ENCODE data around the gene CALCR. TPM values are rescaled to one million over a fixed set of nuclear protein-coding genes. Genes with fewer than 3 reads are reported as not detected.

CALCR gene
- total RNA-seq, 2 donors from 2014 or later, result not detected

GRCh38 chr7:93463764-93464163 lies 110.8 kb downstream of the CALCR start:
- H3K27ac ChIP-seq, result no peak overlapping the region
- DNase-seq (ENCODE audit: low spot score), result no peak
- H3K9me3 ChIP-seq, result no peaks in the 10 kb centered on the region
- TF ChIP-seq, protein P1, sequence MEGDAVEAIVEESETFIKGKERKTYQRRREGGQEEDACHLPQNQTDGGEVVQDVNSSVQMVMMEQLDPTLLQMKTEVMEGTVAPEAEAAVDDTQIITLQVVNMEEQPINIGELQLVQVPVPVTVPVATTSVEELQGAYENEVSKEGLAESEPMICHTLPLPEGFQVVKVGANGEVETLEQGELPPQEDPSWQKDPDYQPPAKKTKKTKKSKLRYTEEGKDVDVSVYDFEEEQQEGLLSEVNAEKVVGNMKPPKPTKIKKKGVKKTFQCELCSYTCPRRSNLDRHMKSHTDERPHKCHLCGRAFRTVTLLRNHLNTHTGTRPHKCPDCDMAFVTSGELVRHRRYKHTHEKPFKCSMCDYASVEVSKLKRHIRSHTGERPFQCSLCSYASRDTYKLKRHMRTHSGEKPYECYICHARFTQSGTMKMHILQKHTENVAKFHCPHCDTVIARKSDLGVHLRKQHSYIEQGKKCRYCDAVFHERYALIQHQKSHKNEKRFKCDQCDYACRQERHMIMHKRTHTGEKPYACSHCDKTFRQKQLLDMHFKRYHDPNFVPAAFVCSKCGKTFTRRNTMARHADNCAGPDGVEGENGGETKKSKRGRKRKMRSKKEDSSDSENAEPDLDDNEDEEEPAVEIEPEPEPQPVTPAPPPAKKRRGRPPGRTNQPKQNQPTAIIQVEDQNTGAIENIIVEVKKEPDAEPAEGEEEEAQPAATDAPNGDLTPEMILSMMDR (IDR thresholded peaks at IDR 0.05), result no peak
- ATAC-seq (ENCODE audit: insufficient number of reproducible peaks, low FRiP score, low read depth), result no peak
- no peaks in the 10 kb centered on the region for H3K27me3 ChIP-seq (replicated peaks; ENCODE audit: insufficient read depth)
- H3K4me1 ChIP-seq (ENCODE audit: control insufficient read depth in 1 of 2, low read depth in 2 of 2), result no peaks in the 10 kb centered on the region
- no peak overlapping the region for H3K4me3 ChIP-seq
- no peaks in the 10 kb centered on the region for H3K36me3 ChIP-seq

DNA sequence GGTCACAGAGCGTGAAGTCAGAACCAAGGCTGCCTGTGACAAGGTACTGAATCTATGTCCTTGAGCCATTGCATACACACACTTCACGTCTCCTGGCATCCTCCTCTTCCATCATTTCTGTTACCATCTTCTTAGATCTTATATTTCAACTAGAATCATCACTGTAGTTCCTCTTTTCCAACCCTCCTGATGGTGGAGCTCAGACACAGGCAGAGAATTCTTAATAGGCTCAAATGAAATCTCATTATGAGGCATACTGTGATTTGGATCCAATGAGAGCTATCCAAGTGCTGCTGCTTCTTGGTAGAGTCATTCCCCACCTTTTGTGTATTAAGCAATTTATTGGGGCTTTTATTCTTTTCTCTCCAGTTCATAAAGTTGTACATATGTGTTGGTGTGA lies 113.2 kb downstream of the CALCR start:
- Histone ChIP-seq H3K4me1 (ENCODE audit: control insufficient read depth in 1 of 2, low read depth in 2 of 2) (no peaks in the 10 kb centered on the region), H3K27ac (no peak overlapping the region), H3K36me3 (no peaks in the 10 kb centered on the region), H3K27me3 (replicated peaks; ENCODE audit: insufficient read depth) (no peaks in the 10 kb centered on the region), H3K9me3 (no peaks in the 10 kb centered on the region), H3K4me3 (no peak overlapping the region)
- TF ChIP-seq, protein P1 (IDR thresholded peaks at IDR 0.05), result no peak
- no peak for ATAC-seq (ENCODE audit: insufficient number of reproducible peaks, low FRiP score, low read depth)
- DNase-seq (ENCODE audit: low spot score), result no peak

DNA sequence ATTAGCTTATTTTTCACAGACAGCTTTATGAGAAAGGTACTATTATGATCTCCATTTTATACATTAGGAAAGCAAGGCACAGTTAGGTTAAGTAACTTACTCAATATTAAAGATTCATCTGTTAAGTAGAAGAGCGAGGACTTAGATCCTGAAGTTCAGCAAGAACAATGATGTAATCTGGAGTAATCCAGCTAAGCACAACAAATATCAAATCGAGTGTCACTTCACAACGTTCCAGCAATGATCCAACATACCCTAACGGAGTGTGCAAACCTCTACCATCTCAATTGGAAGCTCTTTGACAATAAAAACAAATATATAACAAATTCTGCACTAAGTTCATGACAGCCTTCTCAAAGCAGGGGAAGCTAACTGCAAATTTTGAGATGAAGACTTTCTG lies 121.3 kb downstream of the CALCR start:
- H3K36me3 ChIP-seq, result no peaks in the 10 kb centered on the region
- no peak overlapping the region for H3K27ac ChIP-seq
- H3K4me3 ChIP-seq, result no peak overlapping the region
- TF ChIP-seq, protein P1 (IDR thresholded peaks at IDR 0.05), result no peak
- ATAC-seq (ENCODE audit: insufficient number of reproducible peaks, low FRiP score, low read depth) (no peak), DNase-seq (ENCODE audit: low spot score) (no peak)
- no peaks in the 10 kb centered on the region for H3K27me3 ChIP-seq (replicated peaks; ENCODE audit: insufficient read depth)
- no peaks in the 10 kb centered on the region for H3K4me1 ChIP-seq (ENCODE audit: control insufficient read depth in 1 of 2, low read depth in 2 of 2)
- H3K9me3 ChIP-seq, result no peaks in the 10 kb centered on the region

DNA sequence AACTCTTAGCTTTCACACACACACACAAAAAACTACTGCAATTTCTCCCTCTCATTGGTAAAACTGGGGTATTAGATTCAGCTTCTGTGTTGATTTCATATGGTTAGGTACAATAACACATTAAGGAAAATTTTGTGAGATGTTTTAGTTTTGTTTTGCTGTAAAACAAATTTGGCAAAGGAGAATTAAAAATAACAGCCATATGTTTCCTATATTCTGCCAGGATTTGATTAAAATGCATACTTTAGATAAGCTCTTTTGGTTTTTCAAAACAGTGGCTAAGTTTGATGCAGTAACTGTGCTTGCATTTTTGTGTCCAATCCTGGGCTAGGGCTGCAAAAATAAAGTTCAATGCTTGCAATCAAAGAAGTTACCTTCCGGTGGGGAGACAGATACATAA lies 126.3 kb downstream of the CALCR start:
- no peak for DNase-seq (ENCODE audit: low spot score)
- no peaks in the 10 kb centered on the region for H3K36me3 ChIP-seq
- TF ChIP-seq, protein P1 (IDR thresholded peaks at IDR 0.05), result no peak
- no peak overlapping the region for H3K27ac ChIP-seq
- H3K27me3 ChIP-seq (replicated peaks; ENCODE audit: insufficient read depth), result no peaks in the 10 kb centered on the region
- no peak overlapping the region for H3K4me3 ChIP-seq
- H3K4me1 ChIP-seq (ENCODE audit: control insufficient read depth in 1 of 2, low read depth in 2 of 2), result no peaks in the 10 kb centered on the region
- no peaks in the 10 kb centered on the region for H3K9me3 ChIP-seq
- no peak for ATAC-seq (ENCODE audit: insufficient number of reproducible peaks, low FRiP score, low read depth)

DNA sequence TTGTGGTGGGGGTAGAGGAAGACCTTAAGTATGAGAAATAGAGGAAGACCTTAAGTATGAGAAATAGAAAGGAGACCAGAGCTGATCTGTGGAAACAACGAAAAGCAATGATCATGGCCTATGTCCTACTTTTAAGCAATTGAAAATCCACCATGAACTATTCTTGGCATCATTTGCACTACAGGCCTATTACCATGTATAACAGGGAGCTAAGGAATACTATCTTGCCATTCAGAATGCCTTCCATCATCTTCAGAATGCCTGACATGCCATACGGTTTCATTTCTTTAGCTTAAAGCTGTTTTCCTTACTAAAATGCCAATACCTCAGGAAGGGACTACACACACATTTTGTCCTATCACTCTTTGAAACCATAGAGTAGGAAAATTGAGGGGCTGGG lies 127.0 kb downstream of the CALCR start:
- Histone ChIP-seq H3K27ac (no peak overlapping the region), H3K36me3 (no peaks in the 10 kb centered on the region), H3K9me3 (no peaks in the 10 kb centered on the region), H3K27me3 (replicated peaks; ENCODE audit: insufficient read depth) (no peaks in the 10 kb centered on the region), H3K4me3 (no peak overlapping the region), H3K4me1 (ENCODE audit: control insufficient read depth in 1 of 2, low read depth in 2 of 2) (no peaks in the 10 kb centered on the region)
- no peak for DNase-seq (ENCODE audit: low spot score)
- TF ChIP-seq, protein P1 (IDR thresholded peaks at IDR 0.05), result no peak
- ATAC-seq (ENCODE audit: insufficient number of reproducible peaks, low FRiP score, low read depth), result no peak
